CD4-positive, alpha-beta T cell treated with Interleukin-6 at 100 ng/mL for 8 hours (primary cell): Measurements from ENCODE around the gene ENTPD3.

Experiments
- DNase-seq: peaks from one replicate; pipeline ENCODE4 v3.0.0-alpha.2; 2020; ENCODE audit warnings: mixed read lengths, low spot score

ENTPD3 gene

GRCh38 chr3:40404591-40405198 lies 17.7 kb downstream of the ENTPD3 start:
- DNase-seq: no peak

- DNase-seq: no peak
Measured at GRCh38 chr3:40407007-40407406, 20.0 kb downstream of the ENTPD3 start.

GRCh38 chr3:40407611-40408010 lies 20.6 kb downstream of the ENTPD3 start:
- no peak for DNase-seq

- no peak for DNase-seq
Measured at GRCh38 chr3:40414270-40414669, 27.3 kb downstream of the ENTPD3 start.

- no peak for DNase-seq
Measured at GRCh38 chr3:40417845-40418543, 31.0 kb downstream of the ENTPD3 start.

GRCh38 chr3:40422861-40423260 lies 35.9 kb downstream of the ENTPD3 start:
- no peak for DNase-seq

GRCh38 chr3:40427045-40427669 lies 40.2 kb downstream of the ENTPD3 start:
- DNase-seq: no peak

- no peak for DNase-seq
Measured at GRCh38 chr3:40432793-40433192, 45.8 kb downstream of the ENTPD3 start.

GRCh38 chr3:40437889-40438288 lies 50.9 kb downstream of the ENTPD3 start:
- DNase-seq: no peak

GRCh38 chr3:40445062-40445461 lies 58.1 kb downstream of the ENTPD3 start:
- no peak for DNase-seq

- no peak for DNase-seq
Measured at GRCh38 chr3:40445880-40446279, 58.9 kb downstream of the ENTPD3 start.

- no peak for DNase-seq
Measured at GRCh38 chr3:40450438-40450837, 63.5 kb downstream of the ENTPD3 start.

GRCh38 chr3:40451551-40451950 lies 64.6 kb downstream of the ENTPD3 start:
- no peak for DNase-seq

GRCh38 chr3:40452057-40452456 lies 65.1 kb downstream of the ENTPD3 start:
- no peak for DNase-seq

GRCh38 chr3:40452562-40452875 lies 65.5 kb downstream of the ENTPD3 start:
- DNase-seq: no peak

GRCh38 chr3:40452876-40453730 lies 66.1 kb downstream of the ENTPD3 start:
- peak; percentile 97 for DNase-seq

GRCh38 chr3:40453933-40454332 lies 66.9 kb downstream of the ENTPD3 start:
- no peak for DNase-seq

GRCh38 chr3:40455328-40455727 lies 68.3 kb downstream of the ENTPD3 start:
- DNase-seq: no peak

GRCh38 chr3:40456279-40456939 lies 69.4 kb downstream of the ENTPD3 start:
- no peak for DNase-seq

- DNase-seq: peak; percentile 94
Measured at GRCh38 chr3:40456940-40457823, 70.2 kb downstream of the ENTPD3 start, which contains the start of gene RPL14. Gene RPL14 (plus strand): TSS chr3:40457339. CDS start chr3:40457472, 133 bp downstream.

GRCh38 chr3:40458473-40458872 lies 71.5 kb downstream of the ENTPD3 start:
- DNase-seq: no peak
